Measurements from ENCODE around the gene GOLGA3. TPM values are rescaled to one million over a fixed set of nuclear protein-coding genes. Genes with fewer than 3 reads are reported as not detected.

GOLGA3 gene
- total and polyA plus RNA-seq, 9 of the 15 experiments (the other 6 are each of a cell fraction or from before 2014, with no cell fraction given): 1.9 to 48.1 (median 18.4) TPM

GRCh38 chr12:132850291-132850690 is 21.6 kb upstream of the GOLGA3 start:
- WGBS (ENCODE audit: insufficient coverage, low coverage, missing lambda C conversion rate): 87% methylated on average over 10 of the region's 16 CpGs
- H3K9ac ChIP-seq (ENCODE audit: insufficient read depth in 1 of 2, low read depth in 2 of 2, low read length in 2 of 2): no peak overlapping the region; a peak in 1 of 4 replicates
- ATAC-seq (no peak), DNase-seq (ENCODE audit: extremely low read depth in 1 of 4, low spot score in 3 of 4) (no peak), FAIRE-seq (no peak)
- no peaks in the 10 kb centered on the region for H4K20me1 ChIP-seq (replicated peaks; ENCODE audit: control insufficient read depth, insufficient read depth, low read length)
- H3K79me2 ChIP-seq (ENCODE audit: control insufficient read depth, insufficient read depth, low read length): no peaks in the 10 kb centered on the region
- H2AFZ ChIP-seq (ENCODE audit: low read depth, low read length): no peak overlapping the region
- no peaks in the 10 kb centered on the region for H3K9me1 ChIP-seq (ENCODE audit: control insufficient read depth, insufficient read depth, low read length)
- in situ Hi-C loops (cut with MboI): no loop called here
- H3K9me3 ChIP-seq (replicated peaks; ENCODE audit: control insufficient read depth, insufficient read depth, low read depth, low read length): no peaks in the 10 kb centered on the region
- ChIA-PET CTCF (ENCODE audit: low intra/inter-chr PET ratio) (no interaction called here), POLR2A (no interaction called here)
- H3K27ac ChIP-seq (ENCODE audit: extremely low read depth, low read depth, low read length): no peak overlapping the region
- H3K4me2 ChIP-seq (ENCODE audit: insufficient read depth, low read length): no peak overlapping the region
- peaks cover 0 to 9% of the 10 kb centered on the region in 2 experiments; a peak in 1 of 5 replicates for H3K4me1 ChIP-seq (replicated peaks in 1 of 2; ENCODE audit: control insufficient read depth in 2 of 2, insufficient read depth in 2 of 2, low read length in 2 of 2)
- H3K36me3 ChIP-seq (ENCODE audit: control insufficient read depth, insufficient read depth, low read length): peaks cover 53% of the 10 kb centered on the region; the same call in 2 of the 3 replicates
- no TSS peak for BruUV-seq (replicated peaks)
- no peaks in the 10 kb centered on the region for H3K27me3 ChIP-seq (ENCODE audit: control insufficient read depth in 2 of 2, insufficient read depth in 2 of 2, low read length in 2 of 2)
- intact Hi-C loops (cut with micrococcal nuclease): no loop called here
- no peak overlapping the region for H3K4me3 ChIP-seq
- peak; percentile 44; the same call in 1 of the 2 replicates for TF ChIP-seq ZBTB33 (CRISPR knock-in tag; IDR thresholded peaks at IDR 0.05)
- no peak for TF ChIP-seq ZHX1 (conservative IDR thresholded peaks at IDR 0.05; ENCODE audit: low read length)
- TF ChIP-seq ILF3 (IDR thresholded peaks at IDR 0.05; ENCODE audit: borderline replicate concordance): no peak
